Breast epithelium (tissue), 4 donors: ENCODE measurements around the gene DDX10. TPM values are rescaled to one million over a fixed set of nuclear protein-coding genes. Genes with fewer than 3 reads are reported as not detected.

Experiments used
- DNase-seq, 2 donors: peaks; one replicate each; pipeline ENCODE4 v3.0.0-alpha.2; 2019; ENCODE audit warnings: low spot score in 2 of 2
- H3K27ac ChIP-seq, 2 donors: fragments of 200-600 bp; sonication (generic) in 1 of 2; one replicate each; pipeline ENCODE4 v1.5.1; 2016 to 2019; ENCODE audit warnings: mild to moderate bottlenecking in 1 of 2
- H3K27me3 ChIP-seq, 2 donors: fragments of 200-600 bp; sonication (generic) in 1 of 2; one replicate each; pipeline versions ENCODE4 v1.5.1 to v1.6.0; 2017 to 2019; ENCODE audit warnings: control low read depth in 1 of 2, mild to moderate bottlenecking in 1 of 2
- H3K36me3 ChIP-seq: fragments of 200-600 bp; one replicate; pipeline ENCODE4 v1.5.1; 2019
- H3K4me1 ChIP-seq, 2 donors: fragments of 200-600 bp; sonication (generic); one replicate each; pipeline ENCODE4 v1.5.1; 2016 to 2019; ENCODE audit warnings: control low read depth in 1 of 2
- H3K4me3 ChIP-seq, 3 donors: fragments of 200-600 bp; sonication (generic); 1 replicate in 2 of 3; 2 replicates in 1 of 3; pipeline ENCODE4 v1.5.1; 2016 to 2019; ENCODE audit warnings: mild to moderate bottlenecking in 3 of 3, moderate library complexity in 2 of 3
- H3K9me3 ChIP-seq, 2 donors: fragments of 200-600 bp; sonication (generic) in 1 of 2; one replicate each; pipeline ENCODE4 v1.5.1; 2016 to 2019; ENCODE audit warnings: control low read depth in 1 of 2
- CTCF ChIP-seq, 3 donors: fragments of 450-650 bp; IDR thresholded peaks; one replicate each; pipeline ENCODE4 v1.5.1; 2016 to 2017; ENCODE audit warnings: antibody characterized with exemption in 3 of 3, mild to moderate bottlenecking in 3 of 3, moderate library complexity in 3 of 3
- POLR2A ChIP-seq: fragments of 450-650 bp; IDR thresholded peaks from one replicate; pipeline ENCODE4 v1.6.1; 2016; ENCODE audit warnings: antibody characterized with exemption, mild to moderate bottlenecking, moderate library complexity
- POLR2AphosphoS5 ChIP-seq, 3 donors: sonication (generic); formaldehyde crosslinking; IDR thresholded peaks; one replicate each; pipeline ENCODE4 v1.6.1; 2017; ENCODE audit warnings: antibody characterized with exemption in 3 of 3
- intact Hi-C: fragments of 100-400 bp; cut with DNase I; formaldehyde crosslinking; loops from one replicate; pipeline ENCODE4 v1.15.1; 2023; ENCODE audit warnings: low total_unique reads
- total RNA-seq, 3 donors: library from RNA; depleted of rRNA; stranded (reverse); fragments of >200 nt; gene quantifications; one replicate each; pipeline ENCODE4 v1.1.0, GENCODE V29; 2016

The DDX10 gene
- total RNA-seq, 3 donors from 2014 or later: 17.3 to 41.9 (median 29.5) TPM

GRCh38 chr11:108662700-108663099, 2.2 kb upstream of the DDX10 start:
- TF ChIP-seq CTCF (IDR thresholded peaks at IDR 0.05): no peak
- no peak for TF ChIP-seq POLR2A
- no peak for TF ChIP-seq POLR2AphosphoS5 (IDR thresholded peaks at IDR 0.05)
- intact Hi-C loops: no loop called here
- no peaks in the 10 kb centered on the region for H3K9me3 ChIP-seq

GRCh38 chr11:108663154-108663877, 1.6 kb upstream of the DDX10 start:
- Histone ChIP-seq H3K27ac (no peak overlapping the region), H3K27me3 (no peaks in the 10 kb centered on the region), H3K4me1 (peaks cover 0 to 14% of the 10 kb centered on the region in 2 donors), H3K36me3 (no peaks in the 10 kb centered on the region), H3K4me3 (no peak overlapping the region), H3K9me3 (no peaks in the 10 kb centered on the region)
- no peak for TF ChIP-seq POLR2AphosphoS5 (IDR thresholded peaks at IDR 0.05)
- no peak for TF ChIP-seq POLR2A
- no peak for TF ChIP-seq CTCF (IDR thresholded peaks at IDR 0.05)
- DNase-seq: no peak
- intact Hi-C loops: no loop called here

More at GRCh38 chr11:108662700-108663099, 2.2 kb upstream of the DDX10 start:
- H3K4me3 ChIP-seq: no peak overlapping the region
- no peaks in the 10 kb centered on the region for H3K36me3 ChIP-seq
- H3K27ac ChIP-seq: no peak overlapping the region
- H3K4me1 ChIP-seq: peaks cover 0 to 14% of the 10 kb centered on the region in 2 donors
- DNase-seq: no peak
- no peaks in the 10 kb centered on the region for H3K27me3 ChIP-seq

- Histone ChIP-seq H3K36me3 (no peaks in the 10 kb centered on the region), H3K4me3 (peak overlapping the region in 2 of 3 donors; percentile 88 to 94), H3K27me3 (no peaks in the 10 kb centered on the region), H3K27ac (no peak overlapping the region), H3K9me3 (no peaks in the 10 kb centered on the region), H3K4me1 (peaks cover 0 to 14% of the 10 kb centered on the region in 2 donors)
- DNase-seq: no peak
- intact Hi-C loops: no loop called here
- TF ChIP-seq POLR2AphosphoS5 (IDR thresholded peaks at IDR 0.05): no peak
- no peak for TF ChIP-seq CTCF (IDR thresholded peaks at IDR 0.05)
- no peak for TF ChIP-seq POLR2A
Measured at GRCh38 chr11:108666373-108666772, 1.5 kb downstream of the DDX10 start.

GRCh38 chr11:108669286-108669685, 4.4 kb downstream of the DDX10 start:
- Histone ChIP-seq H3K27me3 (no peaks in the 10 kb centered on the region), H3K4me3 (no peak overlapping the region), H3K36me3 (no peaks in the 10 kb centered on the region), H3K9me3 (no peaks in the 10 kb centered on the region), H3K27ac (no peak overlapping the region), H3K4me1 (peaks cover 4 to 14% of the 10 kb centered on the region in 2 donors)
- DNase-seq: no peak
- intact Hi-C loops: no loop called here
- TF ChIP-seq CTCF (IDR thresholded peaks at IDR 0.05) (no peak), POLR2A (no peak), POLR2AphosphoS5 (IDR thresholded peaks at IDR 0.05) (no peak)

- peaks cover 4 to 14% of the 10 kb centered on the region in 2 donors for H3K4me1 ChIP-seq
- no peak overlapping the region for H3K27ac ChIP-seq
- no peaks in the 10 kb centered on the region for H3K36me3 ChIP-seq
- DNase-seq: no peak
- intact Hi-C loops: no loop called here
- no peak for TF ChIP-seq POLR2A
- no peak for TF ChIP-seq CTCF (IDR thresholded peaks at IDR 0.05)
- TF ChIP-seq POLR2AphosphoS5 (IDR thresholded peaks at IDR 0.05): no peak
- no peaks in the 10 kb centered on the region for H3K9me3 ChIP-seq
- H3K4me3 ChIP-seq: no peak overlapping the region
- no peaks in the 10 kb centered on the region for H3K27me3 ChIP-seq
Measured at GRCh38 chr11:108669711-108670110, 4.8 kb downstream of the DDX10 start.
